Measurements from ENCODE around the gene PHF2. TPM values are rescaled to one million over a fixed set of nuclear protein-coding genes. Genes with fewer than 3 reads are reported as not detected.

The PHF2 gene
- total RNA-seq, 1 experiment from 2014 or later: 26.3 TPM

GRCh38 chr9:93654351-93654961 lies 78.1 kb downstream of the PHF2 start:
- ChIA-PET CTCF (no interaction called here), POLR2A (ENCODE audit: unreplicated experiment) (no interaction called here)
- Histone ChIP-seq H4K20me1 (ENCODE audit: insufficient read depth) (no peaks in the 10 kb centered on the region), H3K4me2 (no peak overlapping the region), H3K27me3 (ENCODE audit: insufficient read depth, low read depth) (no peaks in the 10 kb centered on the region), H3K4me1 (replicated peaks; ENCODE audit: insufficient read depth) (no peaks in the 10 kb centered on the region), H3K9me2 (ENCODE audit: insufficient read depth) (no peaks in the 10 kb centered on the region), H3K36me3 (ENCODE audit: low read depth) (peaks cover 8% of the 10 kb centered on the region; the same call in 1 of the 2 replicates), H3F3A (ENCODE audit: insufficient read depth, low read depth) (no peaks in the 10 kb centered on the region), H3K27ac (no peak overlapping the region), H3K4me3 (no peak overlapping the region), H3K79me2 (ENCODE audit: low read depth) (no peaks in the 10 kb centered on the region), H3K9me3 (ENCODE audit: insufficient read depth, low read depth) (no peaks in the 10 kb centered on the region), H2AFZ (no peak overlapping the region)
- no peak for DNase-seq
- no TSS peak for BruUV-seq (replicated peaks)
- no peak for TF ChIP-seq EZH2 (IDR thresholded peaks at IDR 0.05; ENCODE audit: low read depth)
- TF ChIP-seq CTCF (conservative IDR thresholded peaks at IDR 0.05): no peak
- intact Hi-C loops (cut with micrococcal nuclease; ENCODE audit: unreplicated experiment): no loop called here

GRCh38 chr9:93655621-93656425 lies 79.4 kb downstream of the PHF2 start:
- intact Hi-C loops (cut with micrococcal nuclease; ENCODE audit: unreplicated experiment): no loop called here

More at GRCh38 chr9:93655621-93656425, 79.4 kb downstream of the PHF2 start:
- H4K20me1 ChIP-seq (ENCODE audit: insufficient read depth): no peaks in the 10 kb centered on the region
- DNase-seq: no peak
- POLR2A ChIA-PET (ENCODE audit: unreplicated experiment): no interaction called here
- BruUV-seq (replicated peaks): no TSS peak
- no peaks in the 10 kb centered on the region for H3K9me2 ChIP-seq (ENCODE audit: insufficient read depth)
- TF ChIP-seq EZH2 (IDR thresholded peaks at IDR 0.05; ENCODE audit: low read depth): no peak
- TF ChIP-seq CTCF (conservative IDR thresholded peaks at IDR 0.05): no peak
- no peaks in the 10 kb centered on the region for H3F3A ChIP-seq (ENCODE audit: insufficient read depth, low read depth)
- H3K27ac ChIP-seq: no peak overlapping the region
- CTCF ChIA-PET: no interaction called here
- no peak overlapping the region for H2AFZ ChIP-seq
- H3K27me3 ChIP-seq (ENCODE audit: insufficient read depth, low read depth): no peaks in the 10 kb centered on the region
- H3K79me2 ChIP-seq (ENCODE audit: low read depth): no peaks in the 10 kb centered on the region
- no peak overlapping the region for H3K4me2 ChIP-seq
- no peaks in the 10 kb centered on the region for H3K36me3 ChIP-seq (ENCODE audit: low read depth)
- H3K4me1 ChIP-seq (replicated peaks; ENCODE audit: insufficient read depth): no peaks in the 10 kb centered on the region
- no peaks in the 10 kb centered on the region for H3K9me3 ChIP-seq (ENCODE audit: insufficient read depth, low read depth)
- no peak overlapping the region for H3K4me3 ChIP-seq
